GM19240 (cell line): ENCODE data around the gene LILRA5.
"Not testable (repeated sequence)": the region's sequence is repeated elsewhere in the genome, so short reads cannot be mapped to it uniquely, and the experiment has no call there.

Experiments used
- DNase-seq: peaks from one replicate; pipeline ENCODE4 v3.0.0; 2011; ENCODE audit warnings: low spot score; ENCODE audit not compliant: insufficient read length

LILRA5 gene

DNA sequence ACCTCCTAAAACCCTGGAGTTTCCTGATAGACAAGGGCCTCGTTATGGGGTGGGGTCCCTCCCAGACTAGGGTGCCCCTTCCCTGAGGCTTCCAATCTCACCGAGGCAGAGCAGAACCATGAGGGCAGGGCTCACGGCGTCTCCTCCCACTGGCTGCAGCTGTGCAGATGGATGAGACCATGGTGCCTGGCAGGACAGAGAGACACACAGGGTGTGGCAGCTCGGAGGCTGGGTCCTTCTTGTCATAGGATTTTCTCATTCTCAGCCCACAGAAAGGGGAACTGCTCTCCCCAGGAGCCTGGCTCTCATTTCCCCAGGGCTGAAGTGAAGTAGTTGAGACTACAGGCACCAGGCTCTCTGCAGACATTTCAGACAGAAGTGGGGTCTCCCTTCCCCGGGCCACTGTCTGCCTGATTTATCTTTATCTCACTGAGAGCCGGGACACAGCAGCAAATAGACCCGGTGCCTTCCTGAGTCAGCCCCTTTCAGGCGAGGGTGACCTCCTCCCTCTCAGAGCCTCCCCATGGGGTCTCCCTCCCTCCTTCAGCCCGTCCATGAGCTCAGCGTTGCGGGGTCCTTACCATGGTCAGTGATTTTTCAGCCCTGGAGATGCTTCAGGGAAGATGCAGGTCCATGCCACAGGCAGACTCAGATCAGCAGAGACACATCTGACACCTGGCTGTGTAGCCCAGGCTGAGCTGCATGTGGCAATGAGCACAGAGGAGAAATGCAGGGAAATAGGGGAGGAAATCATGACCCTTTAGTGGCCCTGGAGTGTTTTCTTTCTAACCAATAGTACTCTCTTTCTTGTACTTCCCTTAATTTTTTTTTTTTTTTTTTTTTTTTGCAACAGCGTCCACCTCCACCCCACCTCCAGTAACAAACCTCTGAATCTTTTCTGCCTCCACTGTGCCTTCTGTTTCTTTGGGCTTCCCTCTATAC lies at the start of gene LILRA5:
Gene LILRA5, minus strand, starts transcription at position 731 of the 942 bp plus-strand sequence. Its CDS starts 147 bp downstream, at position 584.
- no peak for DNase-seq

DNA sequence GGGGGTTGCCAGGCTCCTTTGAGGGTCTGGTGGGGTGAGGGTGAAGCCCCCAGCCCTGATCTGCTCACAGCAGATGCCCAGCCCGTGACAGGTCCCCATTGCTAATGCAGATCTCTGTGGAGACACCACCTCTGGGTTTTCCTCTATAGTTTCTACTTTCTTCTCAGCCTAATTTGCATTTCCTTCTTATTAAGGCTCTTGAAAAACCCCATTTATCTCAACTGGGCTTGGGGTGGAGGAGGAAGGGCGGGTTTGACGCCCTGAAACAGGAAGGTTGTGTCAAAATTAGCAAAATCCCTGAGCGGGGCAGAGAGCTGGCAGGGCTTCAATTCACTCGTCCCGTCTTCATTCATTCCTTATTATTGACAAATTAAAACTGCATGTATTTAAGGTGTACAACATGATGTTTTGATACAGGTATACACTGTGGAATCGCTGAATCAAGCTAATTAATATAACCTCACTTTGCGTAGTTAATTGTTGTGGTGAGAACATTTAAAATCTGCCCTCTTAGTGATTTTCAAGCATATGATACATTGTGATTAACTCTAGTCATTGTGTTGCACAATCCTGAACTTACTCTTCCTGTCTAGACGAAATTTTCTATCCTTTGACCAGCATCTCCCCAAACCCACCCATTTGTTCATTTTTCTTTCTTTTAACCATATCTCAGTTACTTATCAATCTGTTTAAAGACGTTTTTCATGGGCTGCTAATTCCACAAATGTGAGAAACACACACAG lies 48.9 kb upstream of the LILRA5 start:
- DNase-seq, result not testable (repeated sequence)

DNA sequence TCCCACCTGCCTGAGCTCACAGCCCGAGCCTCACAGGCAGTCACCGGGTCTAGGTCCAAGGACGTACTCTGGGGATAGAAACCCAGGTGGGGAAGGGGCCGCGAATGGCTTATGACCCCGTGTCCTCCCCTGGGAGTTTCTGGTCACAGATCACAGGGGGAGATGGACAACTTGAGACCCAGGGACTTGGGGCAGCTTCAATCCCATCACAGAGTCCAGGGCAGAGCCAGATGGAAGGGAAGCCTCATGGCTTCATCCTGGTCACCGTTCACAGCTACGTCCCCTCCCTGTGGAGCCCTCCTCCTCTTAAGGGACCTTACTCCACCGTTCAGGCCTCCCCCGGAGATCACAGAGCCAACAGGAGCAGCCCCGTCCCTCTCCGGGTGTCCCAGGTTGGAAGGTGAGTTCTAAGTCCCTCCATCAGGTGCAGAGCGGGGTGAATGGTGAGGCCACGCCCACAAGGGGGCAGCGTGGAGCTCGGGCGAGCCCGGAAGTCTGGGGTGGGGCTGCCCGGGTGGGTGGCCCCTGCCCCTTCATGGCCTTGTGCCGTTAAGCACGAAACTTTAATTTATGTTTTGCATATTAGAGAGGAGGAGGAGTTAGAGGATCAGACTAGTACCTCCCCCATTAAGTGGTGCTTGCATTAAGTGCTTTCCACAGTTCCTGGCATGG lies 46.3 kb upstream of the LILRA5 start:
- not testable (repeated sequence) for DNase-seq

DNA sequence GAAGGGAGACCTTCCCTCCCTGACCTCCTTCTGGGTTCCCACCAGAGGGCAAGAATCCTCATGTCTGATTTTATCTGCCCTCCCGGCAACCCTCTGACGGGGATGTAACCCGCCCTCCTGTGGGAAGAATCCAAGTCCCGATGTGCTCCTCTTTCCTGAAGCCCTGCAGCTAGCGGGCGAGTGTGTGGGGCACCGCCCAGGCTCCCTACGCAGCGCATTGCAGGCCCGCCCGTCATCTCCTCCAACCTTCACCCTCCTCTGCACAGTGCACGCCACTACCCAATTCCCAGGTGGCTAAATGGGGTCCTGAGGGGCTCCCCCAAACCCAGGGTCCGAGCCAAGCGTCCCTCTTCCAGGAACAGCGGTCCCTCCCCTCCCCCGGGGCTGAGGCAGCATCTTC lies 44.4 kb upstream of the LILRA5 start:
- DNase-seq, result no peak

DNA sequence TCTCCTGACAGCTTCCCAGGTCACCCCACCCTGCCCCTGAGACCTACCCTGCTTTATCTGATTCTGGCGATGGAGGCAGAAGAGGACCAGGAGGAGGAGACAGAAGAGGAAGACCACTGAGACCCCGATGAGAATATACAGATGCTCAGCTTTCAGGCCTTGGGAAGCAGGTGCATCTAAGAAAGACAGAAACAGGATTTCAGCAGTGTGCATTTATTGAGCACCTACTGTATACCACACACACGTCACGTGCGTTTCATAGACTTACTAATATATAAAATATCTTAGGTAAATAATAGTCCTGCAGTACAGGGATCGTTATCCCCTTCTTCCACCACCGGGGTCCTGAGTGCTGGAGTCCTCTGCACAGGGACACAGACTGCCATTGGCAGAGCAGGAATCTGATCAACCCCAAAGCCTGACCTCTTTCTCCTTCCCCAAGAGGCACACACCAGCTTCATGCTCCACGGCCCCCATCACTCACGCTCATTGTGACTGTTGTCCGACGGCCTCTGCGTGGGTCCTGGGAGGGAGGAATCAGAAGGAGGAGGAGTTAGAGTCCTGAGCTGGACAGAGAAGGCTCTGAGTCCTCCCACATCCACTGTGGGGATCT lies 43.6 kb upstream of the LILRA5 start:
- DNase-seq, result no peak

DNA sequence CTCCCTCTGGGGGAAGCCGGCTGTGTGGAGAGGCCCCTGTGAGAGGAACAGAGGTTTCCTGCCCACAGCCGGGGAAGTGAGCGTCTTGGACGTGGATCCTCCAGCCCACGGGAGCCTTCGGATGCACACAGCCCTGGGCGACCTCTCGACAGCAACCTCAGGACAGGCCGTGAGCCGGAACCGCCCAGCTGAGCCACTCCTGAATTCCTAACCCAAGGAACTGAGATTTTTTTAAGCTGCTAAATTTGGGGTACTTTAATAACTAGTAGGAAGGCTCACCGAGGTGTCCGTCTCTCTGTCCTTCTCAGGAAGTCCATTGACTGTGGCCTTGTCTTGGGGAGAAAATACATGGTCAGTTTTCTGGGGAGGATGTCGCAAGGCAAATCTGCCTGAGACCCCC lies 42.7 kb upstream of the LILRA5 start:
- no peak for DNase-seq

DNA sequence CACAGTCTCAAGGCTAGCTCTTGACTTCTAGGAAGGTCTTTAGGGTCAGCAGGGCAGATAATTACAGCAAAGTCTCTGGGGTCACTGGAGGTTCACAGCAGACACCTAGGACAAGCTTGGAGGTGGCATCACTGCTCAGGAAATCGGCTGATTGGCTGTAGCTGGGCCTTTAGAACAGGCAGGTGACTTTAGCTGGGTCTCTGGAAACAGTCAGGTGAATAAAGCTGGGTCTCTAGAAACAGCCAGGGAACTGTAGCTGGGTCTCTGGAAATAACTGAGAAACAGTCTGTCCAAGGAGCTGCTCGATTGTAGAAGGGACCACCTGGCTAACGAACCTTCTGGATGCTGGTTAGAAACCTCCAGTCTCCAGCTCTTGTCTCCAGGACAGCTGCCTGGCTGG lies 41.8 kb upstream of the LILRA5 start:
- DNase-seq, result no peak

DNA sequence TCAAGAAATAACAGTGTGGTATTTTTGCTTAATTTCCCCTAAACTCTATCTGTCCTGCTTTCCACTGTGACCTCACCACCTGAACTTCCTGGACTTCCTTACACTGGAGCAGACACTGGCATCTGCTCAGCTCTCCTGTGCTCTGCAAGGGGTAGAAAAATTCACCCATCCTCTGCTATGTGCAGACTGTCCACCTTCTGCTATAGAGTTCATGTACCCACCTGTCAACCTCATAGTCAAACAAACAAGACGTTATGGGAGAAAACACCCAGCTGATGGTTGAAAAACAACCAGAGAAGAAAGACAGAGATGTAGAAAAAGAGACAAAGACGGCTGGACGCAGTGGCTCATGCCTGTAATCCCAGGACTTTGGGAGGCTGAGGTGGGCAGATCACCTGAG lies 39.6 kb upstream of the LILRA5 start:
- no peak for DNase-seq

DNA sequence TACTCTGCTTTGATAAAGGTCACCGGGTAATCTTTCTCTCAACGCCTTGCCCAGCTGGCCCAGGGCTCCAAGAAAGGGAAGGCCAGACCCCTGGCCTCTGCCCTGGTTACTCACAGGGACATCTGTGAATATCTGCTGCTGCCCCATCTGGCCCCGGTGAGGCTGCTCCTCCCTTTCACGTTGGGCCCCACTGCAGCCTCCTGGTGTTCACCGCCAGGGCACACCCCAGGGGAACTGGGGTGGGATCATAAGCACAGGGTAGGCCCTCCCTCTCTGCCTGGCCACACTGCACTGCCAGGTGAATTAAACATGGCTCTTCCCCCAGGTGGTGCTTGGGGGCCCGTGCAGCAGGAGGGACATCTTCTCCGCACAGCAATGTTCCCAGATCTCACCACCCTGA lies 39.1 kb upstream of the LILRA5 start:
- DNase-seq, result no peak

DNA sequence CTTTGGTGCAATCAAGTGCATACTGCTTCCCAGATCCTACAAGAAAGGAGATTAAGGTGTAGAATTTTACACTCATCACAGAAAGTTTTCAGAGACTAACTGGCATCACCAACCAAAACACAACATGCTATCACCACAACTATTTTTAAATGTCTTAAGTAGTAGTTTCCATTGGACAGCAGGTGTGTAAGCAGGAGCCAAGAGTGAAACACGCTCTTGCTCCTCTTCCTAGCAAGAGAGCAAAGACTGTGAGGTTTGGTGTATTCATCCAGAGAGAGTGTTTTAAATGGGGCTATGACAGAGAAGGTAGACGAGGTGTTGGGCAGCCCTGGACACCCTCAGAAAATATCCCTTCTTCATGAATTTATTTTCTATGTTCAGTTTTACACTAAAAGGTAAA lies 38.5 kb upstream of the LILRA5 start:
- no peak for DNase-seq

DNA sequence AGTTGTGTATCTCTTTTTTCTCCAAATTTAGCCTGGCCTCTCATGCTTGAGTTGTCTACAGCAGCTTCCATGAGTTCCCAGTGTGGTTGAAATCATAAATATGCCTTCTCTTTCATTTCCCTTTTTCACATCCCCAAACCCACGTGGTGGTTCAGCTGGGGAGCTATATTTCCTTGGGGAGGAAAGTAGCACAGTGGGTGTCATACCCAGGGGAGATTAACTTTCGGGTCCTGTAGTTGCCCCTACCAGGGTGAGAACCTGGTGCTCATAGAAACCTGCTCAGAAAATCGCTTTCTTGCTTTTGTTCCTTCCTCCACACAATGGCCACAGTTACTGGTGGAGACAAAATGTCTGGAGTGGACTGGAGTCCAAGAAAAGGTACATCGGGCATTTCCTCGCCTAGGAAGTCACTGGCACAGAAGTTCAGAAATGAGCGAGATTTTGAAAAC lies 33.0 kb upstream of the LILRA5 start:
- DNase-seq, result no peak

DNA sequence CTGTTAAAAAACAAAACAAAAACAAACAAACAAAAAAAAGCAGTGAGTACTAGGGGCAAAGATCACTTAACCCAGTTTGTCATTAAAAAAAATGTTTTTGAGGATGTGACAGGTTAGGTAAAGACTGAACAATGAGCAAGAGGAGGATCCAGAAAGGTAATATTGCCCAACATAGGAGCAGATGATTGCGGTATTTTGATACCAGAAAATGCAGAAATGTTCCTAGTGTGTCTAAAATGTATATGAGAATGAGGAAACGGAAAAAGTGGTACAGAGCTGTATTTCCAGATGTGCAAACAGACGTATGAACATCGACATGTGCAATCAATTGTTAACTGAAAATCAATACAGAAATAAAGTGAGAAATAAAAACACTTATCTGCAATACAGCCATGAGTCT lies 30.9 kb upstream of the LILRA5 start:
- DNase-seq, result no peak

DNA sequence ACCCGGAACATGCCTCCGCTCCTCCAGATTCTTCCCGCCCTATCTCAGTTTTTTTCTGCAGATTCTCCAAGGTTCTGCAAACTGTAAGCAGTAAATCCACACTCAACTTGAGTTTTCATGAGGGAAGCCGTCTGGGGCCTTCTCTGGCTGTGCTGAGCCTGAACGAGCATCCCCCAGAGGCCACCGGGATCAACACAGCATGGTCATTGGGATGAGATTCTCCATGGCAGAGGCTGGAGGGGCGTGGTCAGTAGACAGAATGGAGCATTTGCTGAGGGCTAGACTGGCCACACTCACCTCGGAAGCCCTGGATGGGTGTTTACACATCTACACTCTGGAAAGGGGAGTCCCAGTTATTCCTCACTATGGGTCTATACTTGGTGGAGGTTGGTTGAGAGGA lies 28.3 kb upstream of the LILRA5 start:
- DNase-seq, result no peak

DNA sequence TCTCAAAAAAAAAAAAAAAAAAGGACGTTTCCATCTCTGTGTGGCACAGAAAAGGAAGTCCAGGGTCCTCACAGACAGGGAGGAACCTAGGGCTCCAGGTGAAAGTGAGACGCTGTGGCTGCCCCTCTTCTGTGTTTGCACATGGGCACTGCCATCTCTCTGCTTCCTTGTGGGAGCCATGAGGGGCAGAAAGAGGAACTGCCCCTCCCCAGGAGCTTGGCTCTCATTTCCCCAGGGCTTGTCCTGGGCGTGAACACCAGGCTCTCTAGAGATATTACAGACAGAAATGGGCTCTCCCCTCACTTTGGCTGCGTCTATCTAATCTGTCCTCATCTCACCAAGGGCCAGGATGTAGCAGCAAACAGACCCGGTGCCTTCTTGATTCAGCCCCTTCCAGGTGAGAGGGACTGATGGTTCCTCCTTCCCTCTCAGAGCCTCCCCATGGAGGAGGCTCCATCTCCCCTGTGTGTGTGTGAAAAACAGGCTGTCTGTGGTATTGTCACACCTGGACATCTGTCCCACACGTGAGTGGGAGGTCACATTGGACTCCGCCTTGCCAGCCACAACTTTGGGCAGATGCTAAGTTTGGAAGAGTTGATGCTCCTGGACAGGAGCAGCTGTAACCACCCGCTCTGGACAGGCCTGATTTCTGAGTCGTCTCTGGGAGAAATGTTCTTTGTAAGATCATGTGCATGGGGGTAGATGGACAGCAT lies 26.8 kb upstream of the LILRA5 start:
- no peak for DNase-seq

DNA sequence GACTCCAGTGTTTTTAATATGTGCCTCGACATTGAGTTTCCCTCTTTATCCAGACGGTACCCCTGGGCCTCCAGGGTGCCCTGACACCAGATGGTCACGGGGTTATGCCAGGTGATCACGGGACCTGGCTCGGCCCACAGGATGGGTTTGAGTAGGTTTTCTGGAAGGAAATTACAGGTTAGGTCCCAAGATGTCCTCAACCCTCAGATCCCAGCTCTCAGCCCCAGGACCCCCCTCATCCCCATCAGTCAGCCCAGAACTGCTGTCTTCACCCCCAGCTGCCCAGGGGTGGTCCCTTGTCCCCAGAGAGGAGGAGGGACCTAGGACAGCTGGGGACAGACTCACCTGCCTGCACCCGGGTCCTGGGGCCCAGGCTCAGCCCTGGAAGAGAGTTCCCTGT lies 25.6 kb upstream of the LILRA5 start:
- DNase-seq, result no peak

DNA sequence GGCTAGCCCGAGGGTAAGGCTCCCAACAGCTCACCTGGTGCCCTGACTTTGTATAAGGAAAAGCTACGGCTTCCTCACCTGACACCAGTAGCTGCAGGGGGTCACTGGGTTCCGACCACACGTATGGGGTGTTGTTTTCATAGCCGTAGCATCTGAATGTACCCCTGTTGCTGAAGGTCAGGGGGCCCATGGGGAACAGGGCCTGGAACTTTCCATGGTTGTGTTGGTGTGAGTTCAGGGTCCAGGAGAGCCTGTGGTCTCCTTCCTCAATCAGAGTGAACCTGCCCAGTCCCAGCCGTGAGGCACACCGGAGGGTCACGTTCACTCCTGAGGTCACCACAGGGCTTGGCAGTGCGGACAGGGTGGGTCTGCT lies 24.9 kb upstream of the LILRA5 start:
- DNase-seq, result no peak

DNA sequence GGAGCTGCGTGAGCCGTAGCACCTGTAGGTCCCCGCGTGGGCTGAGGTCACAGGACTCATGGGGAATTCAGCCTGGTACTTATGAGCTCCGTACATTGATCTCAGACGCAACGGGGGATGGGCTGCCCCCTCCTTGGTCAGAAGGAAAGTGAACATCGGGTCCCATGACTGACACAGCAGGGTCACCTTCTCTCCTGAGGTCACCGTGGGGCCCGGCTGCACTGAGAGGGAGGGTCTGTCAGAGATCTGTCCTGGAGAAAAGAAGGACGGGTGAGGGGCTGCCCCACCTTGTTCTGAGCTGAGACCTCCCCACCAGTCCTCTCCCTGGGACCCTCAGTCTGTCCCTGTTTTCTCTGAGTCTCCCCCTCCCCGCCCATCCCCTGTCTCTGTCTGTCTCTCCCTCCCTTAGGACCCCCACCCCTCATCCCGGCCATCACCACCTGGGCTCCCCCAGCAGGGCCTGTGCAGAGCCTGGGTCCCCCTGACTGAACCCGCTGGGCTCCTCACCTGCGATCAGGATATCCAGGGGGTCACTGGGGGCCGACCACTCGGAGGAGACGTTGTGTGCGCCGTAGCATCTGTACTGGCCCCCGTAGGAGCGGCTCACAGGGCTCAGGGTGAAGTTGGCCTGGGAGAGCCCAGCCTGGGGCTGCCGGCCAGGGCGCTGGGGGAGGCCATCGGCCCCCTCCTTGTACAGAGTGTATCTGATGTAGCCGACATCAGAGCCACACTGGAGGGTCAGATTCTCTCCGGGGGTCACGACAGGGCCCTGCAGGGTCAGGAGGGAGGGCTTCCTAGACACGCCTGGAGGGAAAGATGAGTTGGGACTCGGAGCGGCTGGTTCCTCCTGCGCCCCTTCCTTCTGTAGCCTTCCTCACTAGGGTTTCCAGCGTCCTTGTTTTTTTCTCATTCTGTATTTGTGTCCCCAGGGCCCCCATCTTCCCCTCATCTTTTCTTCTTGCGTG lies 24.2 kb upstream of the LILRA5 start:
- no peak for DNase-seq

DNA sequence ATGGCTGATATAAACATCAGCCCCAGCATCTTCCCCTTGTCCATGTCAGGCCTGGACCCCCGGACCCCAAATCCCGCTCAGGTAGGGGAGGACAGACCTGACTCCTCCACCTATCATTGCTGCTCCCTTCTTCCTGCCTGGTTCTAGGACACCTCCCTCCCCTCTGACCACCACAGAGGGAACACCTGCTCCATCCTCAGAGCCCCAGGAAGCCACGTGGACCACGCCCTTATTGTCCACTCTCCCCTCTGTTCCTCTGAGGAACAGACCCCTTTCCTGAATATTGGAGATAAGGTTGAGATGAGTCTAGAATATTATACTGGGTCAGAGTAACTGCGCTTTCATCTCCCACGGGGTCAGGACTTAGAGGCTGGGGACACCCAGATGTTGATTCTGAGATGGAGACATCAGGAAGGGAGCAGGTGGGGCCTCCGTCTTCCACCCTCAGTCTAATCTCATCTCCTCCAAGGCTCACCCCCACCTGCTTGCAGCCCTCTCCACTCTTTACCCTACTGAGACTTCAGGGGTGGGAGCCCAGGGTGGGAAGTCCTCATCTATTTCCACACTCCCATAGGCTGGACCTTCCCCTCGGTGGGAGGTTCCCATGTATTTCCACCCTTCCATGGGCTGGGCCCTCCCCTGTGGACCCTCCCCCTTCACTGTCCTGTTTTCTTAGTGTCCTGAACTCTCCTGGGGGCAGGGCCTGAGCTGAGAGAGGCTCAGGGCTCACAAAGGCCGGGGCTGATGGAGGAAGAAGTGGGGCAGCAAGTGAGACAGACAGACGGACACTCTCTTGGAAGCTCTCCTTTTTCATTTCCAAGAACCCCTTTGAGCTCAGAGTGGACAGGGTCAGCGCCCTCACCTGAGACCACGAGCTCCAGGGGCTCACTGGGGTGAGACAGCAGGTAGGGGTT lies 23.3 kb upstream of the LILRA5 start:
- DNase-seq, result no peak

DNA sequence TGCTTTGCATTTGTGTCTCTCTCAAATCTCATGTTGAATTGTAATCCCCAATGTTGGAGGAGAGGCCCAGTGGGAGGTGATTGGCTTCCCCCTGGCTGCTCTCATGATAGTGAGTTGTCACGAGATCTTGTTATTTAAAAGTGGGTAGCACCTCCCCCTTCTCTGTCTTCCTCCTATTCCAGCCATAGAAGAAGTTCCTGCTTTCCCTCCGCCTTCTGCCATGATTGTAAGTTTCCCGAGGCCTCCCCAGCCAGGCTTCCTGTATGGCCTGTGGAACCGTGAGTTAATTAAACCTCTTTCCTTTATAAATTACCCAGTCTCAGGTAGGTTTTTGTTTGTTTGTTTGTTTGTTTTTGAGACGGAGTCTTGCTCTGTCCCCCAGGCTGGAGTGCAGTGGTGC lies 22.2 kb upstream of the LILRA5 start:
- DNase-seq, result no peak
